ENCODE results near the gene ANTXR2. TPM values are rescaled to one million over a fixed set of nuclear protein-coding genes. Genes with fewer than 3 reads are reported as not detected.

Gene ANTXR2
- total RNA-seq, 1 experiment from 2014 or later = 7.0 TPM

GRCh38 chr4:79987401-79987800 is 85.6 kb downstream of the ANTXR2 start:
- no peak for DNase-seq (ENCODE audit: low spot score)

GRCh38 chr4:79983431-79983830 is 89.6 kb downstream of the ANTXR2 start:
- Histone ChIP-seq H3K9me3 (ENCODE audit: low read depth, low read length, poor library complexity, severe bottlenecking) (no peaks in the 10 kb centered on the region), H3K36me3 (ENCODE audit: insufficient read depth, low read length, poor library complexity, severe bottlenecking) (no peaks in the 10 kb centered on the region), H3K4me1 (ENCODE audit: insufficient read depth, low read length, poor library complexity, severe bottlenecking) (no peaks in the 10 kb centered on the region), H3K27ac (ENCODE audit: low read depth, low read length, poor library complexity, severe bottlenecking) (no peak overlapping the region), H3K27me3 (replicated peaks; ENCODE audit: insufficient read depth, low read depth, low read length, poor library complexity) (no peaks in the 10 kb centered on the region), H3K4me3 (ENCODE audit: low read depth, low read length, poor library complexity, severe bottlenecking) (no peak overlapping the region)
- no peak for DNase-seq (ENCODE audit: low spot score)
- no TSS peak for BruUV-seq (replicated peaks)
- ChIA-PET POLR2A (ENCODE audit: low non-redundant PET) (no interaction called here), CTCF (no interaction called here)
- TF ChIP-seq EZH2 (IDR thresholded peaks at IDR 0.05; ENCODE audit: borderline replicate concordance, low read depth, low read length, poor library complexity, severe bottlenecking) (no peak), CTCF (conservative IDR thresholded peaks at IDR 0.05; ENCODE audit: low read depth, low read length) (no peak)
- intact Hi-C loops (cut with micrococcal nuclease; ENCODE audit: unreplicated experiment) = no loop called here

More at GRCh38 chr4:79987401-79987800, 85.6 kb downstream of the ANTXR2 start:
- no peaks in the 10 kb centered on the region for H3K27me3 ChIP-seq (replicated peaks; ENCODE audit: insufficient read depth, low read depth, low read length, poor library complexity)
- H3K4me3 ChIP-seq (ENCODE audit: low read depth, low read length, poor library complexity, severe bottlenecking) = no peak overlapping the region
- H3K27ac ChIP-seq (ENCODE audit: low read depth, low read length, poor library complexity, severe bottlenecking) = no peak overlapping the region
- no peaks in the 10 kb centered on the region for H3K9me3 ChIP-seq (ENCODE audit: low read depth, low read length, poor library complexity, severe bottlenecking)
- H3K4me1 ChIP-seq (ENCODE audit: insufficient read depth, low read length, poor library complexity, severe bottlenecking) = no peaks in the 10 kb centered on the region
- no peaks in the 10 kb centered on the region for H3K36me3 ChIP-seq (ENCODE audit: insufficient read depth, low read length, poor library complexity, severe bottlenecking)
- TF ChIP-seq EZH2 (IDR thresholded peaks at IDR 0.05; ENCODE audit: borderline replicate concordance, low read depth, low read length, poor library complexity, severe bottlenecking) = no peak
- TF ChIP-seq CTCF (conservative IDR thresholded peaks at IDR 0.05; ENCODE audit: low read depth, low read length) = no peak
- no TSS peak for BruUV-seq (replicated peaks)
- POLR2A ChIA-PET (ENCODE audit: low non-redundant PET) = no interaction called here
- intact Hi-C loops (cut with micrococcal nuclease; ENCODE audit: unreplicated experiment) = no loop called here
- CTCF ChIA-PET = no interaction called here

GRCh38 chr4:79982601-79983322 is 90.3 kb downstream of the ANTXR2 start:
- H3K27ac ChIP-seq (ENCODE audit: low read depth, low read length, poor library complexity, severe bottlenecking) = no peak overlapping the region
- ChIA-PET POLR2A (ENCODE audit: low non-redundant PET) (no interaction called here), CTCF (no interaction called here)
- H3K9me3 ChIP-seq (ENCODE audit: low read depth, low read length, poor library complexity, severe bottlenecking) = no peaks in the 10 kb centered on the region
- H3K4me1 ChIP-seq (ENCODE audit: insufficient read depth, low read length, poor library complexity, severe bottlenecking) = no peaks in the 10 kb centered on the region
- no peaks in the 10 kb centered on the region for H3K36me3 ChIP-seq (ENCODE audit: insufficient read depth, low read length, poor library complexity, severe bottlenecking)
- intact Hi-C loops (cut with micrococcal nuclease; ENCODE audit: unreplicated experiment) = no loop called here
- no peak overlapping the region for H3K4me3 ChIP-seq (ENCODE audit: low read depth, low read length, poor library complexity, severe bottlenecking)
- DNase-seq (ENCODE audit: low spot score) = no peak
- no TSS peak for BruUV-seq (replicated peaks)
- TF ChIP-seq CTCF (conservative IDR thresholded peaks at IDR 0.05; ENCODE audit: low read depth, low read length) = no peak
- TF ChIP-seq EZH2 (IDR thresholded peaks at IDR 0.05; ENCODE audit: borderline replicate concordance, low read depth, low read length, poor library complexity, severe bottlenecking) = no peak
- no peaks in the 10 kb centered on the region for H3K27me3 ChIP-seq (replicated peaks; ENCODE audit: insufficient read depth, low read depth, low read length, poor library complexity)
